Cerebellar nuclear complex (tissue), 1 donor: ENCODE data around the gene HCN4.
"Not testable (repeated sequence)": the region's sequence is repeated elsewhere in the genome, so short reads cannot be mapped to it uniquely, and the experiment has no call there.

ENCODE experiments used
- DNase-seq, 2 experiments: peaks; one replicate each; lab custom pipeline; 2025; lab: John Stamatoyannopoulos, UW

The HCN4 gene

GRCh38 chr15:73368301-73369136 lies at the start of gene HCN4:
HCN4 (minus strand) TSS chr15:73368958; CDS start chr15:73368270, 688 bp downstream.
- DNase-seq: no peak

GRCh38 chr15:73414876-73415275 lies 46.1 kb upstream of the HCN4 start:
- DNase-seq: peak in 1 of 2 experiments; percentile 14

GRCh38 chr15:73403171-73403570 lies 34.4 kb upstream of the HCN4 start:
- no peak for DNase-seq

GRCh38 chr15:73400222-73400621 lies 31.5 kb upstream of the HCN4 start:
- not testable (repeated sequence) for DNase-seq

- DNase-seq: no peak
Measured at GRCh38 chr15:73398861-73399260, 30.1 kb upstream of the HCN4 start.

GRCh38 chr15:73397461-73397860 lies 28.7 kb upstream of the HCN4 start:
- DNase-seq: no peak

GRCh38 chr15:73395671-73396070 lies 26.9 kb upstream of the HCN4 start:
- DNase-seq: no peak

- DNase-seq: peak in 1 of 2 experiments; percentile 54
Measured at GRCh38 chr15:73394782-73395181, 26.0 kb upstream of the HCN4 start.

- DNase-seq: no peak
Measured at GRCh38 chr15:73393336-73393735, 24.6 kb upstream of the HCN4 start.

- DNase-seq: no peak
Measured at GRCh38 chr15:73392025-73392424, 23.3 kb upstream of the HCN4 start.

- no peak for DNase-seq
Measured at GRCh38 chr15:73391128-73391872, 22.5 kb upstream of the HCN4 start.

- DNase-seq: no peak
Measured at GRCh38 chr15:73389971-73390544, 21.3 kb upstream of the HCN4 start.

GRCh38 chr15:73389539-73389938 lies 20.8 kb upstream of the HCN4 start:
- DNase-seq: no peak

GRCh38 chr15:73388256-73388781 lies 19.6 kb upstream of the HCN4 start:
- DNase-seq: no peak

- no peak for DNase-seq
Measured at GRCh38 chr15:73387507-73388255, 18.9 kb upstream of the HCN4 start.

GRCh38 chr15:73386886-73387506 lies 18.2 kb upstream of the HCN4 start:
- DNase-seq: no peak

GRCh38 chr15:73386238-73386637 lies 17.5 kb upstream of the HCN4 start:
- DNase-seq: no peak

- no peak for DNase-seq
Measured at GRCh38 chr15:73385205-73385604, 16.4 kb upstream of the HCN4 start.

GRCh38 chr15:73383310-73384189 lies 14.8 kb upstream of the HCN4 start:
- DNase-seq: no peak

- DNase-seq: no peak
Measured at GRCh38 chr15:73382115-73382514, 13.4 kb upstream of the HCN4 start.
